ENCODE results near the gene COL5A1.

Gene COL5A1

DNA sequence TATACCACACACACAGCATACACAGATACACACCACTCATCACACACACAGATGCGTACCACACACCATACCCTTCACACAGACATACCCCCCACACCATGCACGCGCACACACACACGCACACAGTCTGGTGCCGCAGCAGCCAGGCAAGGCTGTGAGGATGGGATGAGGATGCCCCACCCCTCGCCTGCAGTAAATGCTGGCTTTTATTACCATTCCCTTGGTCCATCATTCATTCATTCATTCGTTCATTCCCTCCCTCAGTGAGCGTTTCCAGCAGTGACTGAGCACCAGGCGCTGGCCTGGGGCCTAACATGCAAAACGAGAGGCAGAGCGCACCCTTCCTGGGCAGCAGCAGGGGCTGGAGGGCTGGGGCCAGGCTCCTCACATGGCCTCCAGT is 187.3 kb downstream of the COL5A1 start:
- no peak for DNase-seq

DNA sequence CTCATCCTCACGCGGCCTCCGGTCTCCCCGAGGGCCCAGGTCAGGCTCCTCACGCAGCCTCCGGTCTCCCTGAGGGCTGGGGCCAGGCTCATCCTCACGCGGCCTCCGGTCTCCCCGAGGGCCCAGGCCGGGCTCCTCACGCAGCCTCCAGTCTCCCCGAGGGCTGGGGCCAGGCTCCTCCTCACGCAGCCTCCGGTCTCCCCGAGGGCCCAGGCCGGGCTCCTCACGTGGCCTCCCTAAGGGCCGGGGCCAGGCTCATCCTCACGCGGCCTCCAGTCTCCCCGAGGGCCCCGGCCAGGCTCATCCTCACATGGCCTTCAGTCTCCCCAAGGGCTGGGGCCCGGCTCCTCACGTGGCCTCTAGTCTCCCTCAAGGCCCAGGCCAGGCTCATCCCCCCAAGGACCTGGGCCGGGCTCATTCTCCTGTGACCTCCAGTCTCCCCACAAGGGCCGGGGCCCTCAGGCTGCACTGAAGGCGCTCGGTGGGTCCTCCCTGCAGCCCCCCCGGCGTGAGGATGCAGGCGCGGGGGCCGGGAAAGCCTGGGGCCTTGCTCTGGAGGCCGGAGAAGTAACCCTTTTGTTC is 187.8 kb downstream of the COL5A1 start:
- DNase-seq = no peak

GRCh38 chr9:134830126-134830525 is 188.5 kb downstream of the COL5A1 start:
- no peak for DNase-seq

DNA sequence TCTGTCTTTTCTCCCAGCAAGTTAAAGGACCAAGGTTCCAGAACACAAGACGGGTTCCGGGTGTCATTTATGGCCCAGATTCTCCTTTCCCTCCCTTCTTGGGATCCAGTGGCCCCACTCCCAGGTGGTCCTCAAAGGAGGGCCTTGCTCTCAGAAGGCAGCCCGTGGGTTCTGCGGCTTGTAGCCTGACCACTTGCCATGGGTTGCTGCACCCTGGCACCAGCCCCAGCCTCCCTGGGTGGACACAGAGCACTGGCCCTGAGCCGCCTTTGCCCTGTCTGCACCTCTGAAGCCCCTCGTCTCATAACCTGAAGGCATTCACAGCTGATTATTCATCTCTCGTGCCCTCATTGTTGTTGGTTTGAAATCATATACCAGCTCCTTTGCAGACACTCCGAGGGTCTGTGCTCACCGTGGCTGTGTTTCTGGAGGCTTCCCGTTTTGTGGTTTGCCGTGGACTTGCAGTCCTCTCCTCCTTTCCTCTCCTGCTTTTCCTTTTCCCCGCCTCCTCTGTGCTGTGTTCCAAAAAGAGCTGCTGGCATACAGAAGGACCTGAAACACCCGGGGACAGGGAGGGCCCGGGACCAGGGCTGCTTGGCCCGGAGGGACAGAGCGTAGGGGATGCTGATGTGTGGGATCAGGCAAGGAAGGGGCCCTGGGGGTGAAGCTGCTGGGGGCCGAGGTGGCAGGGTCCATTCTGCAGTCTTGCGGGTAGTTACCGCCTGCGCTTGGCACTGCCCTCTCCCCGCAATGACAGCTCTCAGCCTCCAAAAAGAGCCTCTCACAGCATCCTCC is 189.5 kb downstream of the COL5A1 start:
- DNase-seq = no peak

GRCh38 chr9:134832471-134832870 is 190.9 kb downstream of the COL5A1 start:
- DNase-seq = no peak

DNA sequence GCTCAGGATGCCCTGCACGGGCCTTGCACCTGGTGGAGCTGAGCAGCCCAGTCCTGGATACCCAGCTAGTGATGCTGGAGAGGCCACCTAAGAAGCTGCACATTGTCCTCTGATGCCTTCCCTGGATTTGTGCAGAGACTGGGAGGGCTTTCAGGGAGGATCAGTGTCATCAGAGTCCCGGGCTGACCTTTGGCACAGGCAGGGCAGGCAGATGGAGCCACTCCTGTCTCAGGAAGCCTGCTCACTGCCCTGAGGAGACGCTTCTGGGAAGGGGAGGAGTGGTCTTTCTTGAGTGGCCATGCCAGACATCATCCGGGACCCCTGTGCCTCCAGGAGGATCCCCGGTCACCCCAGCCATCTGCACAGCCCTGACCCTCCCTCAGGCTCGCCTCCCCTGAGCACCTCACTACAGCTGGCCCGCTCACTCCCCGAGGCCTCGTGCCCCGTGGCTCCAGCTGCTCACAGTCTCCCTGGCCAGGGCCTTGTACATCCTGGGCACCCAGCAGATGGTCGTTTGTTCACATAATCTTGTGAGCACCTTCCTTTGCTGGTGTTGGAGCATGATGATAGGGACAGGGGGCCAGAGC is 191.8 kb downstream of the COL5A1 start:
- no peak for DNase-seq

DNA sequence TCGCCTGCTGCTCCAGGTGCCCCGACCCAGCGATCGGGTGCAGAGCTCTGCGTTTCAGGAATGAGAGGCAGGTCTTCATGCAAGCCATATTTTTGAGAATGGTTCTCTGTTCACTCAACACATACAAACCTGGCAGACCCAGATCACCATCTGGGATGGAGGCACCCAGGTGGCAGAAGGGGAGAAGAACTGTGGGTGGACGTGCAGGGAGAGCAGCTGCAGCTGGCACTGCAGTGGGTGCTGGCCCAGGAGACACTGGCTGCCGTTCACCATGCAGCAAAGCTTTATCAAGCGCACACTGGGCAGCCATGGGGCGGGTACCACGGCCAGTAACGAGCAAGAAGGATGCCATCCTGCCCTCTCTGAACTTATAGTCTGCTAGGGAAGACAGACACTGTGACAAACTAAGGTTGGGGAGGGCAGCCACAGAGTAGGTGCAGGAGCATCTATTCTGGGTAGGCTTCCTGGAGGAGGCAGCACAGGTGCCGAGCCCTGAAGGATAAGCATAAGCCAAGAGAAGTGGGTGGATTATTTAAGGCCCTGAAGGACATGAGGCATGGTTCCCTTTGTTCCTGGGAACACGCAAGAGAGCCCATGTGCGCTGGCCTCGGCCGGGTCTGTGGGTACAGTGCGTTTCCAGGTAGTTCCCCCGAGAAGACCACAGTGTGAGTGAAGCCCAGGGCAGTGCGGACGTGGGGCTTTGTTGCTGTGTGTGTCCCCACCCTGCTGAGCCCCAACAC is 192.8 kb downstream of the COL5A1 start:
- no peak for DNase-seq

DNA sequence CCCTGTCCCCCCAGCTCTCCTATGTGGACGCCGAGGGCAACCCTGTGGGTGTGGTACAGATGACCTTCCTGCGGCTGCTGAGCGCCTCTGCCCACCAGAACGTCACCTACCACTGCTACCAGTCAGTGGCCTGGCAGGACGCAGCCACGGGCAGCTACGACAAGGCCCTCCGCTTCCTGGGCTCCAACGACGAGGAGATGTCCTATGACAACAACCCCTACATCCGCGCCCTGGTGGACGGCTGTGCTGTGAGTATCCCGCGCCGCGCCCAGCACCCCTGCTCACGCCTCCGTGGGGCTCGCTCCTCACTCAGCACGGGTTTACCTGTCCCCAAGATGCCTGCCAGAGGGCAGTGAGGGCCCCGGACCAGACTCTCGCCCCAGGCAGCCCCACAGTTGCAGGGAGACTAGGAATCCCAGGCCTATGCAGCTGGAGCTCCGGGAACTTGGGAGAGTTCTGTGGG is 193.4 kb downstream of the COL5A1 start:
- DNase-seq = no peak

DNA sequence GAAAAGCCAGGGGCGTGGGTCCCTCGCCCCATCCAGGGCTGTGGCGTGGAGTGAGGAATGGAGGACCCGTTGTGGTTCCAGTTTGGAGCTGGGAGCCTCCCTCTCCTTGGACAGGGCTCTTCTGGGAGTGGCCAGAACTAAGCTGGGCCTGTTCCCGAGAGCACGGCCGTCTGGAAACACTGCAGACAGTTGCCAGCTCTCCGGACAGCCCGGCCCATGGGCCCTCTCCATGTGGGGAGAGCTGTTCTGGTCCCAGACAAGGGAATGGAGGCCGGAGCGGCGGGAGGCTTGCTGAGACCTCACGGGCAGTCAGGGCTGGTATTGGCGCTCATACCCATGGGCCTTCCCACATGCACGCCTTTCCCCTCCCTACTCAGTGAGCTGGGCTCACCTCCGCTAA is 193.8 kb downstream of the COL5A1 start:
- DNase-seq = no peak

DNA sequence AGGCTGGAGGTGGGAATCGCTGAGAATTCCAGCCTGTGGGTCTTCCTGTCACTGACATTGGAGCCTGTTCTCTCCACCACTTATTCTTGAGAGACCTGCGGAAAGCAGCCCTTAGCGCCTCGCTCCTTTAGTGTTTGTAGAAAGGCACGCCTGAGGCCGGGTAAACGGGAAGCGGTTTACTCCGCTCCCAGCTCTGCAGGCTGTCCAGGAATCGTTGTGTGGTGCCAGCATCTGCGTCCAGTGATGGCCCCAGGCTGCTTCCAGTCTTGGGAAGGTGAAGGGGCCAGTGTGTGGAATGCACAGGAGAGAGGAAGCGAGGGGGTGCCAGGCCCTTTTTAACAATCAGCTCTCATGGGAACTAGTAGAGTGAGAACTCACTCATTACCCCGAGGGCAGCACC is 194.4 kb downstream of the COL5A1 start:
- no peak for DNase-seq

GRCh38 chr9:134836406-134836970 is 194.9 kb downstream of the COL5A1 start:
- DNase-seq = no peak

- DNase-seq = no peak
Measured at GRCh38 chr9:134837529-134837928, 195.9 kb downstream of the COL5A1 start.

DNA sequence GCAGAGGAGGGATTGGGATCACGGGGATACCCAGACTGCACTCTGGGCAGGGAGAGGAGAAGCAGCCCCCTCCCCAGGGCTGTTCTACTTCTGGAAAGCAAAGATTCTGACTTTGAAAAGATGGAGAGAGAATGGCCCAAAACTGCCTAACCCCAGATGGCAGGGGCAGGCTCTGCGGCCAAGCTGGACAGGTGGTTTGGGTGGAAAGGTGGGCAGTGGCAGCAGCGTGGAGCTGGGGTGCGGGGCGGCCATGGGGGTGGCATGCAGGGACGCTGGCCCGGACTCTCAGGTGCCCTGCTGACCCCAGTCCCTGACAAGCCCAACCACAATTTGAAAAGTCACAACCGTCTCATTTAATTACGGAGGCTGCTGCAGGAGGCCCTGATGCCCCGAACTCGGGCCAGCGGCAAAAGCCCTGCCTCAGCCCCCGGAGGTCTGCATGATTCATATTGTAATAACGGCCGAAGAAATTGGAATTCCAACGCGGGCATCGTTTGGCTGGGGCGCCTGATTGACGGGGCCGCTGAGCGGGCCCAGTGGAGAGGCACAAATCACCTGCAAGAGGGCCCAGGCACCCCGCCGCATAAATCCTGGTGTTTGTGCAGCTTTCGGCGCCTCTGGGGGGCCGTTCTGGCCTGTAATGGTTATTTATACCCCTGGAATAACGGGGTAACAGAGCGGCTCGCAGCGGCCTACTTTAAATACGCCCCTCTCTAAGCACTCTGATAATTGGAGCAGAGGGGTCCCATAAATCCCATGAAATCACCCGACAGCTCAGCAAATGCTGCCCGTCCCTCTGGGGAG is 197.2 kb downstream of the COL5A1 start:
- no peak for DNase-seq

DNA sequence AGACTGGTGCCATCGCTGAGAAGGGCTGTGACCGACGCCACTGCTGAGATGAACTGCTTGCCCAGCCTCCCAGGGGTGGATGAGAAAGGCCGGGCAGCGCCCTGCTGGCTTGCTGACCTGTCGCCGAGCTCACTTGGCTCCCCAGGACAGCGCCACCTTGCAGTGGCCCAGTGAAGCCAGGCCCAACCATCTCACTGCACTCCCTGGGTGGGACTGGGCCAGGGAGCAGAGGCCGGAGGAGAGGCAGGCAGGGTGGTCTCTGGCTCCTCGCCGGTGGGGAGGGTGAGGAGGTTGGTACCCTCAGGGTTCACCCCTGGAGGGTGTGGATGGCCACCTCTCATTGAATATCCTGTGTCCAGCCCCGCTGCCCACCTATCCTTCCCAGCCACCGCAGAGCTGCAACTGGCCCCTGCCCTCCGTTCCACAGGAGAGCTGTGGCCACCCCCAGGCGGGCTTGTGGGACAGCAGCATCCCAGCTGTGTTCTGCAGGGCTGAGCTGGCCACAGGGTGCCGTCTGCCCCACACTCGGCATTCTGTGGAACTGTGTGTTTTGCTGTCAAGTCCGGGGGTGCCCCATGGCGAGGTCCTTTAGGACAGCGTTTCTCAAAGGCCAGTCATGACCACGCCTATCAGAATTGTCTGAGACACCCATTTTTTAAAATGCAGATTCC is 198.0 kb downstream of the COL5A1 start:
- no peak for DNase-seq

DNA sequence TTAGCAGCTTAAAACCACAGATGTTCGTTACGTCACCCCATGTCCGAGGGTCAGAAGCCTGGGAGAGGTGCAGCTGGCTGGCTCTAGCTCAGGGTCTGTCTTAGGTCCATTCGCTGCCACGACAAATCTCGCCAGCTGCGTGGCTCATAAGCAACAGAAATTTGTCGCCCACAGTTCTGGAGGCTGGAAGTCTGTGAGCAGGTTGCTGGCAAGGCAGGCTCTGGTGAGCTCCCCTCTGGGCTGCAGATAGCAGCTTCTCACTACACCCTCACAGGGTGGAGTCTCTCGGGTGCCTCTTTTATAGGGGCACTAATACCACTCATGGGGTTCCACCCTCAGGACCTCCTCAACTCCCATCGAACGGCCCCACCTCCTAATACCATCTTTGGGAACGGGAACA is 198.9 kb downstream of the COL5A1 start:
- no peak for DNase-seq

DNA sequence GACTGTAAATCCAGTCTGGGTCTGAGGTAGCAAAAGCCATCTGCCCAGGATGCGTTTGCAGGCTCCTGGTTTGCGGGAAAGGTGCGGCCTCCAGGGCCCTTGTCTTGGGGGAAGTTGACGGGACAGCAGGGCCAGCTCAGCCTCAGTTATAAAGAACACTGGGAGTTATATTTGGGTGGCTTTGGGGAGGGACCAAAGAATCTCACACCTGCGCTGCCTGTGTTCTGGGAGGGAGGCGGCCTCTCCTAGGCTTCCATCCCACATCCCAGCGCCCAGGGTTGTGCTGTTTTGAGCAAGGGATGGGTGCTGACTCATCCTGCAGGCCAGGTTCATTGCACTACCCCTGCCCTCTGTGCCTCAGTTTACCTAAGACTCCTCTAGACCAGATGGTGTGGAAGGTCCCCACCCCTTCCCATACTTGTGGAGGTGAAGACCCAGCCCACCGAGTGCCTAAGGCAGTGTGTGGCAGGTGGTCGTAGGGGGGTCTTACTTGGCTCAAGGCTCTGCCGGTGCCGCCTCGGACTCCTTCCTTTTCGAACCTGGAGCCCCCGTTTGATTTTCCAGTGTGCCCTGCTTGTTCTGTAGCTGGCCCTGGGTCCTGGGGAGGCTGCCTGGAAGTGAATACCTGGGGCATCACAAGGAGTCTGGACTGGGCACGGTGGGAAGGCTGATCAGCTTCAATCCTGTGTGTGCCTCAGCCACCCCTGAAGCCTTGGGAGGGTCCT is 199.7 kb downstream of the COL5A1 start:
- no peak for DNase-seq

DNA sequence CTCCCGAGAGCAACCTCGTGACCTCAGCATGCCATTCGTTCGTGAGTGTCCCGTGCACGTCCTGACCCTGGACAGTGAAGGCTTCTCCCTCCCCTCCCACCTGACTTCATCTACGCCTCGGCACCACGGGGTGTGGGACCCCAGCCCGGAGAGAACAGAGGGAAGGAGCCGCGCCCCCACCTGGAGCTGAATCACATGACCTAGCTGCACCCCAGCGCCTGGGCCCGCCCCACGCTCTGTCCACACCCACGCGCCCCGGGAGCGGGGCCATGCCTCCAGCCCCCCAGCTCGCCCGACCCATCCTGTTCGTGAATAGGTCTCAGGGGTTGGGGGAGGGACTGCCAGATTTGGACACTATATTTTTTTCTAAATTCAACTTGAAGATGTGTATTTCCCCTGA is 200.7 kb downstream of the COL5A1 start:
- DNase-seq = no peak

DNA sequence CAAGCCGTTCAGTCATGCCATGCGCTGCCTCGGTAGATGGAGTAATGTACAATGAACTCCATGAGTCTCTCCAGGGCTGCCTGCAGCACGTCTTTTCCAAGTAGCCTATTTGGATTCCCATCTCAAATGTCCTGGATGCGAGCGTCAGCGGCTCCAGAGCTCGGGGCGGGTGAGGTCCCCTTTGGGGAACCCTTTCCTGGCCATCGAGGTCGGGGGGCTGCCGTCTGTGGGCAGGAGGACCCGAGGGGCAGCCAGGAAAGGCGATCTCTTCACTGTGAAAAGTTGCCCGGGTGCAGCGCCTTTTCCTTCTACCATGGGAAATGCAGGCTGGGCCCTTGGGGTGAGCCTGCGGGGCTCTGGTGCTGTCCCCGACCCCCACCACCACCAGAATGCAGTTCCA is 202.1 kb downstream of the COL5A1 start:
- no peak for DNase-seq

- no peak for DNase-seq
Measured at GRCh38 chr9:134844821-134845220, 203.2 kb downstream of the COL5A1 start.

GRCh38 chr9:134846187-134846586 is 204.6 kb downstream of the COL5A1 start:
- no peak for DNase-seq

GRCh38 chr9:134846699-134847098 is 205.1 kb downstream of the COL5A1 start:
- no peak for DNase-seq

All from activated CD4-positive, alpha-beta T cell treated with anti-CD3 and anti-CD28 coated beads for 4 hours (primary cell).